Caco-2 (cell line): ENCODE data around the gene LAMB3. TPM values are rescaled to one million over a fixed set of nuclear protein-coding genes. Genes with fewer than 3 reads are reported as not detected.

Experiments used
- BruUV-seq: library from RNA; stranded (reverse); fragments of 400-500 nt; replicated peaks from 2 replicates; lab custom pipeline; 2021; lab: Mats Ljungman, UMichigan
- CTCF ChIA-PET: fragments of 300-600 bp; sonication (Branson Sonifier 250); formaldehyde crosslinking; loops from one replicate; lab custom pipeline; 2022; ENCODE audit warnings: antibody characterized with exemption; lab: Charles Lee
- POLR2A ChIA-PET: fragments of 300-600 bp; sonication (Branson Sonifier 250); formaldehyde crosslinking; loops from one replicate; lab custom pipeline; 2022; ENCODE audit warnings: antibody characterized with exemption; lab: Charles Lee
- DNase-seq, 2 experiments: peaks; one replicate each; pipeline versions ENCODE4 v3.0.0 to v3.0.0-alpha.2; 2020 to 2022
- H3K27me3 ChIP-seq: replicated peaks from 2 replicates; pipeline ENCODE4 v1.6.0; 2011; ENCODE audit warnings: low read length; ENCODE audit not compliant: control insufficient read depth, insufficient read depth
- H3K36me3 ChIP-seq: 2 replicates; pipeline ENCODE4 v1.5.1; 2011; ENCODE audit warnings: low read length; ENCODE audit not compliant: control insufficient read depth, insufficient read depth
- H3K4me1 ChIP-seq: fragments of 250-450 bp; sonication (Bioruptor Pico); 2 replicates; pipeline ENCODE4 v1.5.1; 2020; ENCODE audit warnings: mild to moderate bottlenecking
- H3K4me3 ChIP-seq: 2 replicates; pipeline ENCODE4 v1.5.1; 2011; ENCODE audit warnings: low read depth, mild to moderate bottlenecking, control low read depth, low read length
- H3K9me3 ChIP-seq: fragments of 250-450 bp; sonication (Bioruptor Pico); 2 replicates; pipeline ENCODE4 v1.5.1; 2020; ENCODE audit warnings: mild to moderate bottlenecking, moderate library complexity
- H3K27ac Mint-ChIP-seq: one replicate; pipeline ENCODE4 v1.8.0; 2022; ENCODE audit warnings: mixed read lengths; ENCODE audit not compliant: unreplicated experiment
- H3K27me3 Mint-ChIP-seq: one replicate; pipeline ENCODE4 v1.8.0; 2022; ENCODE audit warnings: mixed read lengths; ENCODE audit not compliant: insufficient read depth, unreplicated experiment
- H3K36me3 Mint-ChIP-seq: one replicate; pipeline ENCODE4 v1.8.0; 2022; ENCODE audit warnings: mild to moderate bottlenecking, mixed read lengths; ENCODE audit not compliant: insufficient read depth, unreplicated experiment
- H3K4me1 Mint-ChIP-seq: one replicate; pipeline ENCODE4 v1.8.0; 2022; ENCODE audit warnings: low read depth, mixed read lengths; ENCODE audit not compliant: unreplicated experiment
- H3K4me3 Mint-ChIP-seq: one replicate; pipeline ENCODE4 v1.8.0; 2022; ENCODE audit warnings: mild to moderate bottlenecking, moderate library complexity, mixed read lengths; ENCODE audit not compliant: unreplicated experiment
- H3K9me3 Mint-ChIP-seq: one replicate; pipeline ENCODE4 v1.8.0; 2022; ENCODE audit warnings: mixed read lengths; ENCODE audit not compliant: unreplicated experiment
- CTCF ChIP-seq, 2 experiments: fragments of 200-600 bp in 1 of 2; IDR thresholded peaks; 1 replicate in 1 of 2; 2 replicates in 1 of 2; pipeline versions ENCODE4 v1.5.1 to v1.8.0; 2011 to 2022; ENCODE audit warnings: antibody characterized with exemption in 1 of 2, control low read depth in 1 of 2, inconsistent platforms in 1 of 2, low read depth in 1 of 2, low read length in 1 of 2, mild to moderate bottlenecking in 1 of 2, moderate library complexity in 1 of 2; ENCODE audit not compliant: insufficient read depth in 1 of 2, severe bottlenecking in 1 of 2, unreplicated experiment in 1 of 2
- intact Hi-C: fragments of 100-400 bp; cut with micrococcal nuclease; formaldehyde crosslinking; loops from one replicate; pipeline ENCODE4 v1.10.0; 2022; ENCODE audit not compliant: unreplicated experiment
- total RNA-seq: library from RNA; stranded (reverse); gene quantifications from 2 replicates; pipeline ENCODE4 v1.2.3, GENCODE V29; 2022

LAMB3 gene
- total RNA-seq, 1 experiment from 2014 or later: 125 TPM

GRCh38 chr1:209670441-209671082 is 18.3 kb upstream of the LAMB3 start:
- Histone ChIP-seq H3K4me3 (no peak overlapping the region), H3K27me3 (no peaks in the 10 kb centered on the region), H3K4me1 (peaks cover 12% of the 10 kb centered on the region), H3K9me3 (no peaks in the 10 kb centered on the region), H3K36me3 (no peaks in the 10 kb centered on the region)
- POLR2A ChIA-PET: no interaction called here
- BruUV-seq: no TSS peak
- Mint-ChIP-seq H3K27ac (no peak overlapping the region), H3K36me3 (peaks cover 18% of the 10 kb centered on the region), H3K4me3 (no peak overlapping the region), H3K27me3 (no peaks in the 10 kb centered on the region), H3K9me3 (peaks cover 10% of the 10 kb centered on the region), H3K4me1 (peaks cover 24% of the 10 kb centered on the region)
- CTCF ChIA-PET: no interaction called here
- DNase-seq: no peak
- intact Hi-C loops: no loop called here
- TF ChIP-seq CTCF (IDR thresholded peaks at IDR 0.05; ENCODE audit: insufficient read depth in 1 of 2, low read depth in 1 of 2, low read length in 1 of 2, severe bottlenecking in 1 of 2, unreplicated experiment in 1 of 2): no peak

GRCh38 chr1:209667708-209668107 is 15.5 kb upstream of the LAMB3 start:
- Histone ChIP-seq H3K4me1 (peaks cover 9% of the 10 kb centered on the region), H3K9me3 (no peaks in the 10 kb centered on the region), H3K4me3 (no peak overlapping the region), H3K27me3 (no peaks in the 10 kb centered on the region), H3K36me3 (no peaks in the 10 kb centered on the region)
- Mint-ChIP-seq H3K4me3 (no peak overlapping the region), H3K36me3 (no peaks in the 10 kb centered on the region), H3K27me3 (no peaks in the 10 kb centered on the region), H3K4me1 (peaks cover 14% of the 10 kb centered on the region), H3K9me3 (peaks cover 10% of the 10 kb centered on the region), H3K27ac (no peak overlapping the region)
- DNase-seq: no peak
- ChIA-PET CTCF (no interaction called here), POLR2A (no interaction called here)
- BruUV-seq: no TSS peak
- TF ChIP-seq CTCF (IDR thresholded peaks at IDR 0.05; ENCODE audit: insufficient read depth in 1 of 2, low read depth in 1 of 2, low read length in 1 of 2, severe bottlenecking in 1 of 2, unreplicated experiment in 1 of 2): no peak
- intact Hi-C loops: no loop called here

DNA sequence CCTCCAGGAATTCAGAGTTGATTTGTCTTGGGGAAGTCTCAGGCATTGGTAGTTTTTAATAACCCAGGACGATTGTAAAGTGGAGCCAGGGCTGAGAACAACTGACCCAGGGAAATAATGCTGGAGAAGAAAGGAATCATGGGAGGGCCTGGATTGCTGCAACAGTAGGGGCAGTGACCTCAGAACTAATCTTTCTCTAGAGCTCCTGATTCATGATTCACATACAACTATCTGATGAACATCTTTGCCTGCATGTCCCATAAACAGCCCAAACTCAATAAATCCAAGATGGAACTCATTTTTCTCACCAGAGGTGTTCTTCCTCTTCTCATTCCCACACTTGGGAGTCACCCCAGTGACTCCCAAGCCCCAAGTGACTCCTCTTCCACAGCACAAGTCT is 14.9 kb upstream of the LAMB3 start:
- no peak for DNase-seq
- POLR2A ChIA-PET: interaction anchor here (0.6 to 4.4 kb wide), 2 partner anchors 14 to 82 kb away, joined by 3 to 15 read pairs; partner anchors contain the start of gene LAMB3
- H3K27me3 ChIP-seq: no peaks in the 10 kb centered on the region
- BruUV-seq: no TSS peak
- Mint-ChIP-seq H3K4me3 (no peak overlapping the region), H3K36me3 (no peaks in the 10 kb centered on the region), H3K27ac (no peak overlapping the region), H3K4me1 (peaks cover 14% of the 10 kb centered on the region), H3K27me3 (no peaks in the 10 kb centered on the region), H3K9me3 (peaks cover 10% of the 10 kb centered on the region)
- H3K9me3 ChIP-seq: no peaks in the 10 kb centered on the region
- CTCF ChIA-PET: no interaction called here
- H3K36me3 ChIP-seq: no peaks in the 10 kb centered on the region
- H3K4me3 ChIP-seq: no peak overlapping the region
- TF ChIP-seq CTCF (IDR thresholded peaks at IDR 0.05; ENCODE audit: insufficient read depth in 1 of 2, low read depth in 1 of 2, low read length in 1 of 2, severe bottlenecking in 1 of 2, unreplicated experiment in 1 of 2): no peak
- intact Hi-C loops: no loop called here
- peaks cover 15% of the 10 kb centered on the region for H3K4me1 ChIP-seq
